ENCODE results near the gene PLPP2.
A peak's percentile ranks its signal among the peaks of the same experiment; 100 is the strongest.

The PLPP2 gene

DNA sequence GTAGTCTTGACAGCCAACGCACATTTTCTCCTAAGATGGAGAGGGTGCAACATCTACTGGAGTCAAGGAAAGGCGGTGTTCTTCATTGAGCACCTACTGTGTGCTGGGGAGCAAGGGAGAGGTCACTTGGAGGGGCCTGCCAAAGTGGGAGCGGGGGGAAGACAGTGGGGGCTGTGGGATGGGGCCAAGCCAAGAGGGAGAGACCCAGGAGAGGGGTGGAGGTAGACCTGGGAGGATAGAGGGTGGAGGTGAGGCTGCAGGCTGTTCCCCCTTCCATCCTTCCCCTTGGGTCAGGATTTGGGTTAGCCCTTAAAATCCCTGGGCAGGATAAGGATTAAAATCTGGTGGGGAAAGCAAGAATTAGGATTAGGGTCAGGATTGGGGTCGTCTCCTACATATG lies 1.7 kb upstream of the PLPP2 start:
- no peak for TF ChIP-seq POLR2A (IDR thresholded peaks at IDR 0.05; ENCODE audit: low read depth, low read length)
- no peak for DNase-seq (ENCODE audit: insufficient read length, low spot score)
- no peak for FAIRE-seq

DNA sequence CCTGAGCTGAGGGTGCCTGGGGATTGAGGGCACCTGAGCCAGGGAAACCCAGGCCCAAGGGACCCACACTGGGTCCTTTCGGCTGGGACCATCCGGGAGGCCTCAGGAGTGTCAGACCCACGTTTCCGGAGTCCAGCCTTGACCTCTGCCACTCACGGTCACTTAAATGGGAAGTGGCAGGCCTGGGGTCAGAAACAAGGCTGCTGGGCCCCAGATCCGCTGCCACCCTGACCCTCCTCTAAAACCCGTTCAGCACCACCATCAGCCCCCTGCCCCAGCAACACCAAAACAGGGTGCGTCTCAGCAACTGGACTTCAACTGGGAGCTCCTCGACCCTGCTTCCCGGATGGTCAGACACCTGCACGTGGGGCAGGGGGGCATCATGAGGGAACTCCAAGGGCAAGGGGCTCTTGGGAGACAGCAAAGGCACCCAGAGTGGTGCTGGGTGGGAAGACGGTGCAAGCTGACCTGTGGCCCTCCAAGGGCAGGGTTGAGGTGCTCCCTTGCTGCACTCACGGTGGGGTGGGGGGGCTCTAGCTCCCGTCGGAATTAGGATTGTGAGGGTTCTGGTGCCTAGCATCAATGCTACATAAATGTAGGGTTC lies 1.2 kb upstream of the PLPP2 start:
- DNase-seq (ENCODE audit: insufficient read length, low spot score) = no peak
- no peak for FAIRE-seq
- no peak for TF ChIP-seq POLR2A (IDR thresholded peaks at IDR 0.05; ENCODE audit: low read depth, low read length)

DNA sequence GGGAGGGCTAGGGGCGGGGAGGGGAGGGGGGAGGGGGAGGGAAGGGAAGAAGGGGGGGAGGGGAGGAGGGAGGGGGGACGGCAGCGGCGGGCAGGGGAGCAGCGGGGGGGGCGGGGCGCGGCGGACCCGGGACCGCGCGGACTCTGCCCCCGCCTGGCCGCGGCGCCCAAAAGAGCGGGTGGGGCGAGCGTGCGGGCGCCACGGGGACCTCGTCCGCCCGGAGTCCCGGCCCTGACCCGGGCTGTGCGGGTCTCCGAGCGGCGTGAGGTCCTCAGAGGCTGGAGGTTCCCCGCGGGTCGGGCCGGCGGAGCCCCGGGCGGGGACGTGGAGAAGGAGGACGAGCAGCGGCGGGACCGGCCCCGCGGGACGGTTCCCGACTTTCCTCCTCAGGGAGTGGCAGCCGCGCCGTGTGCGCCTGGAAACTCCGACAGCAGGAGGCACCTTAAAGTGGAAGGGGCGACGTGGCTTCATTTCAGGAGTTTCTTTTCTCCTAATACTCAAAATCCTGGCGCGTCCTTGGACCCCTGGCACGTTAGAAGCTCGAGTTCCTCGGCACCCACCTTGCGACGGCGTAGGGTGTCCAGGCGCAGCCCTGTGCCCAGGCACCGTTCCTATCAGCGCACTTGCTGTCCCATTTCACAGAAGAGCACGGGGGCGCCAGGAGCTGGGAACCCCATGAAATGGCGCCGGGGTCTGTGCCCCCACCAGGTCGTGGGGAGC lies 518 bp upstream of the PLPP2 start:
- DNase-seq (ENCODE audit: insufficient read length, low spot score) (no peak), FAIRE-seq (no peak)
- TF ChIP-seq POLR2A (IDR thresholded peaks at IDR 0.05; ENCODE audit: low read depth, low read length) = no peak

DNA sequence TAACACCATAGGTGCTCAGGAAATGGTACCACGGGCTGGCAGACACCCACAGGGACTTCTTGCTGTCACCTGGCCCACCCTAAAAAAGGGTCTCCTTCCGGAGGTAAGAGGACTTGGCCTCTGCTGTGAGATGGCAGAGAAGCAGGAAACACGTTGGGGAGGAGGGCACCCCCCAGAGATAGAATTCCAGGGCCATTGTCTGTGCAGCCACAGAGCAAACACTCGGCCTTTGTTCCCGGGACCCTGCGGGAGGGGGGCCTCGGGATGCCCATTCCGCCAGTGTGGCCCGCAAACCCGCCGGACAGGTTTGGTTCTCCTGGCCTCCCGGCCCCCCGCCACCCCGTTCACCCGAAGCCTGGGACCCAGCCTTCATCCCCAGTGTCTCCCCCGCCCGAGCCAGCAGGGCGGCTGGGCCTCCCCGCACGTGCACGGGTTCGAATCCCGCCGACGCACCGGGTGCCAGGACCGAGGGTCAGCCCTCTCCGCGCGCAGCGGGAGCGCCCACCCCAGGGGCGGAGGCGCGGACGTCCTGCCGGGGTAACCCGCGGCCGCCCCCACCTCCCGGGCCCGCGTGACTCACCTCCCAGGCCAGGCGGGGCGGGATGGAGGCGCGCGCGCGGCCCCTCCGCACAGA lies 714 bp downstream of the PLPP2 start:
- no peak for FAIRE-seq
- peak; percentile 73 for DNase-seq (ENCODE audit: insufficient read length, low spot score)
- peak; percentile 25; the same call in 1 of the 2 replicates for TF ChIP-seq POLR2A (IDR thresholded peaks at IDR 0.05; ENCODE audit: low read depth, low read length)

DNA sequence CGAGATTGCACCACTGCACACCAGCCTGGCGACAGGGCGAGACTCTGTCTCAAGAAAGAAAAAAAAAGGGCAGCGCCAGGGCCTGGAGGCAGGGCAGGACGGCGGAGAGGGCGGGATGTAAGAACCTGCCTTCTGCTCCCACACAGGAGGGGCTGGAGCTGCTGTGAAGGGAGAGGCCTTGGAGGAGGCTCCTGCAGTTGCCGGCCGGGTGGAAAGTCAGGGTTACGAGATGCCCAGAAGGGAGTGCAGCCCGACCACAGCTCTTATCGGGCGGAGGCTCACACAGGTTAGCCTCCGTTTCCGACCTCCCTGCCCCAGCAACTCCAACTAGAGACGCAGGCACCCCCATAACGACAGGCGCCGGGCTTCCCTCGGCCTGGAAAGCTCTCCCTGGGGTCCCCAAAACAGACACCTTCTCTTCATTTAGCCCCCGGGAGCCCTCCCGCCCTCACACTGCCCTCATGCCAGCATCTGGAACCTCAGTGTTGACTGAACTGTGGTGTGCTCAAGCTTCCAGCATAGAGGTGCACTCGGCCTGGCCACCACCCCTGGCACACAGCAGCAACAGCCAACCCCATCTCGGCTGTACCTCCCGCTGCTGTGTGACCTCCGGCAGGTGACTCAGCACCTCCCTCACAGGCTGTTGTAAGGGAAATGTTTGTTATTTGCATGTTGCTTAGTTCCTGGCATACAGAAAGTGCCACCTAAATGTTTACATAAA lies 1.4 kb downstream of the PLPP2 start:
- no peak for TF ChIP-seq POLR2A (IDR thresholded peaks at IDR 0.05; ENCODE audit: low read depth, low read length)
- FAIRE-seq (peak; percentile 86), DNase-seq (ENCODE audit: insufficient read length, low spot score) (peak; percentile 97)

DNA sequence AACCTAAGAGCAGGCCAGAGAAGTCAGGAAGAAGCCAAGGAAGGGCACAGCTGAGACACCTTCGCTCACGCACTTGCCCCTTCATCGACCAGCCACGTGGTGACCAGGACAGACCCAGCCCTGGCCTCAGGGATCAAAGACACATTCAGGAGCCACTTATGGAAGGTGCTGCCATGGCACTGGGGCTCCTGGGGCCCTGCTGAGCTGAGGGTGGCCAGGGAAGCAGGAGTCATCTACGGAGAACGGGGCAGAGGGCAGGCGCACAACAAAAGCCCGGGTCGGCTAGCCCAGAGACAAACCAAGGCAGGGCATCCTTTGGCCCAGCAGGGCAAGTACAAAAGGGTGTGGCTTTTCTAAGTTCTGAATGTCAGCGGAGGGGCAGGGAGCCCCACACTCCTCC lies 2.3 kb downstream of the PLPP2 start:
- no peak for DNase-seq (ENCODE audit: insufficient read length, low spot score)
- FAIRE-seq = no peak
- TF ChIP-seq POLR2A (IDR thresholded peaks at IDR 0.05; ENCODE audit: low read depth, low read length) = no peak

DNA sequence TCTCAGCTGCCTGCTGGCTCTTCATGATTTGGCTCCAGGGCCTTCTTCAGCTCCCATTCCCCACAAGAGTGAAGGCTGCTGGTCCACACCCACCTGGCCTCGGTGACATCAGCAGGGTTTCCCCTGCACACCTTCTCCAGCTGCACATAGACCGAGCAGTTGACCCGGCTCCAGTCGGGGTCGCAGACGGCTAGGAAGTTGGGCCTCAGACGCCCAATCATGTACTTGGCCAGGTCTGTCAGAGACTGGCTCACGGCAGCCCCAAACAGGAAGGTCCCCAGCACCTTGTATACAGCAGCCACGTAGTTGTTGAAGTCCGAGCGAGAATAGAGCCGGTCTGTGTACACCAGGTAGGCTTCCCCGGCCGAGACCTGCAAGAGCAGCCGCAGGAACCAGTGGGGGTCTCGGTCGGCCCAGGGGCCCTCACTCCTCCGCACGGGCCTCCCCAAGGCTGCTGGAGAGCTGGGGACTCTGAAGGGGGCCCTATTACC lies 3.8 kb downstream of the PLPP2 start:
- DNase-seq (ENCODE audit: insufficient read length, low spot score) (no peak), FAIRE-seq (no peak)
- TF ChIP-seq POLR2A (IDR thresholded peaks at IDR 0.05; ENCODE audit: low read depth, low read length) = no peak

DNA sequence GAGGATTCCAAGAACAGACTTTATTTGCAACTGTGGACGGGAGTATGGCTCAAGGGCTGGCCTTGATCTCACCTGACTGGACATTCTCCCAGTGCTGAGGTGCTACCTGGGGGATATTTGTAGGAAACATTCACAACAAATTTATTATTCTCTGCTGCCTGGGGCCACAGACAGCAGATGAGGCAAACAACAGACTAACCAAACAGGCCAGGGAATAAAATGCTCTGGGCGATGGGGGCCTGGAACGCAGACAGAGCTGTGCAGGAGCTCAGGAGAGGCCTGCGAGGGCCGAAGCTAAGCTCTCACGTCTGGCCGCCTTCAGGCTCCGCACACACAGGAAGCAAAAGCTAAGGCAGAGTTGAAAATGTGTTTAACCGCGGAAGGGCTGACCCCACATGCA lies 7.8 kb downstream of the PLPP2 start:
- DNase-seq (ENCODE audit: insufficient read length, low spot score) (no peak), FAIRE-seq (no peak)
- no peak for TF ChIP-seq POLR2A (IDR thresholded peaks at IDR 0.05; ENCODE audit: low read depth, low read length)

DNA sequence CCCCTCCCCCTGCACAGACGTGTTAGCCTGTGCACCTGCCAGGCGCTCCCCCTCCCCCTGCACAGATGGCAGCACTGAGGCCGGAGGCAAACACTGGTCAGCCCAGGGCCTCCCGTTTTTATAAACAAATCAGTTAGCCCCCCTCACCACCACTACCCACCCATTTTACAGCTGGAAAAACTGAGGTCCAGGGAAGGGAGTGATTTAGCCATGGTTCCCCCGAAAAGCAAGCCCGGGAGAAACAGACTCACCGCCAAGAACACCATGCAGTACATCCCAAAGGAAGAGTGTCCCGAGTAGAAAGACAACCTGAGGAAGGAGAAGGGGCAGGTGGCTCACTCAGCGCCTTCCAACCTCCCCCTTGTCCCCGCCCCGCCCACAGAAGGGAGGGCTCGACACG lies 8.7 kb downstream of the PLPP2 start:
- DNase-seq (ENCODE audit: insufficient read length, low spot score) (no peak), FAIRE-seq (no peak)
- no peak for TF ChIP-seq POLR2A (IDR thresholded peaks at IDR 0.05; ENCODE audit: low read depth, low read length)

DNA sequence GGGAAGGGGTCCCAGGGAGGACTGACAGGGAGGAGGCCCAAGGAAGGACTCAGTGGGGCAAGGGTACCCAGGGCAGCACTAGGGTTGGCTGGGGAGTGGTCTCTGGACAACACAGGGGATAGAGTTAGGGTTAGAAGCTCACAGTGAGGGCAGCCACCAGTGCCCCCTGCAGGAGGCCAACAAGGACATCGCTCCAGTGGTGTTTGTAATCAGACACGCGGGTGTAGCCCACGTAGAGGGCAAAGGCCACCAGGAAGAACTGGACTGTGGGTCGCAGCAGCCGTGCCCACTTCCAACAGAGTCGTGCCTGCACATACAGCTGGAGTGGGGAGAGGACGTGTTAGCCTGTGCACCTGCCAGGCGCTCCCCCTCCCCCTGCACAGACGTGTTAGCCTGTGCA lies 9.2 kb downstream of the PLPP2 start:
- TF ChIP-seq POLR2A (IDR thresholded peaks at IDR 0.05; ENCODE audit: low read depth, low read length) = no peak
- FAIRE-seq (no peak), DNase-seq (ENCODE audit: insufficient read length, low spot score) (no peak)

DNA sequence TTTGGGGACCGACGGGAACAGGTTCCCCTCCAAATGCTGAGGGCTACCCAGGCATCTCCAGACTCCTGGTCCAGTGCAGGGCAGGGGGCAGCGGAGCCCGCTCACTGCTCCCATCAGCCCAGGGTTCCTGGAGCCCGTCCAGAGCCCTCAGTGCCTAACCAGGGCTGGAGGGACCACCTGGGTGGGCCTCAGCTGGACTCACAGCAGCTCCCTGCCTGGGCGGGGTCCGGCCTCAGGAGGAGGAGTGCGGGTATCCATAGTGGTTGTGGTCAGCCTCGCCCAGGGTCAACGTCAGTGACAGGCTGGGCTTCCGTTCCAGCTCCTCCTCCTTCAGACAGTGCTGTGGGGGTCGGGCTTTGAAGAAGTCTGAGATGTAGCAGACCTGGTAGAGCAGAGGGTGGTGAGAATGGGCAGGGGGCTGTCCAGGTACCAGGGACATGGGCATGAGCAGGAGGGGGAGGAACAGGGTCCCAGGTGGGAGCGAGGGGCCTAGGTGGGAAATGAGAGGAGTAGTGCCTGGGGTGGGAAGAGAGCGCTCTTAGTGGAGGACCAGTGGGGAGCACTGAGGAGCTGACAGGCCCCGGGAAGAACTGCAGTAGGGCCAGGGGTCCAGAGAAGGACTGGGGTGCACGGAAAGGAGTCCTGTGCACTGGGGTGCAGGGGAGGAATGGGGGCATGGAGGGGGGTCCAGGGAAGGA lies 9.9 kb downstream of the PLPP2 start:
- DNase-seq (ENCODE audit: insufficient read length, low spot score) (no peak), FAIRE-seq (no peak)
- no peak for TF ChIP-seq POLR2A (IDR thresholded peaks at IDR 0.05; ENCODE audit: low read depth, low read length)

DNA sequence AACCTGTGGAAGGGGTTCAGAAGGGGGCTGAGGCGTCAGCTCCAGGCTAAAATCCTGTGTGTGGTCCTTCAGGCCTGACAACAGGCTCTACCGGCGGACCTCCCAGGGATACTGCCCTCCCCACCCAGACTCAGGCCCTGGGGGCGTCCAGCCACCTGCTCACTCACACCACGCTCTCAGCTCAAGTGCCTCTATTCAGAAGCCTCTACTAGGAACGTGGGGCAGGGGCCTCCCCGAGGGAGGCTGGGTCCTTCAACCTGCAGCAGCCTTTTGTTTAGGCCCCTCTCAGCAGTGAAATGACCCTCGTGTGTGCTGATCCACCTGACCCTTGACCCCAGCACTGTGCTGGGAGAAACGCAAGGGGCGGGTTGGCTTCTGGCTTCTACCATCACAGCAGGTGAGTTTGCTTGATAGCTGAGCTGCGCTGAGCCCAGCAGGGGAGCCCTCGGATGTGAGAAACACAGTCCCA lies 10.6 kb downstream of the PLPP2 start:
- FAIRE-seq (no peak), DNase-seq (ENCODE audit: insufficient read length, low spot score) (no peak)
- no peak for TF ChIP-seq POLR2A (IDR thresholded peaks at IDR 0.05; ENCODE audit: low read depth, low read length)

DNA sequence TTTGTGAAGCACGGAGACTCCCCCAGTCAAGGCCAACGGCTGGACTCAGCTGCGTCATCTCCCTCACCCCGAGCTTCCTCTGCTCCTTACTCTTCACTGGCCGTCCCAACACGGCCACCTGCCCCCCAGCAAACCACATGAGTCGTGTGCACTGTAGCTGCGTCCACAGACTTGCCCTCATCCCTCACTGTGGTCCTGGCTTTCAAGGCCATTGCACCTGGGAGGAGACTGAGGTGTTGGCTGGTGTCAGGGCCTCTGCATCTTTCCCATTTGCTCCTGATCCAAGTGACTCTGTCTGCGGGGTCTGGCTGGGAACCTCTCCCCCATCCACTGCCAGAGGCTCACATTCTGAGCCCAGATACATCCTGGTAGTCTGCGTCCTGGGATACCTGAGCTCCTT lies 11.5 kb downstream of the PLPP2 start:
- no peak for DNase-seq (ENCODE audit: insufficient read length, low spot score)
- no peak for FAIRE-seq
- TF ChIP-seq POLR2A (IDR thresholded peaks at IDR 0.05; ENCODE audit: low read depth, low read length) = no peak

Data from H54 (cell line).